GM12865 (cell line): ENCODE results near the gene CGNL1.

Source experiments
- DNase-seq: peaks from one replicate; pipeline ENCODE4 v3.0.0; 2010; ENCODE audit warnings: low read depth
- H3K4me3 ChIP-seq: 2 replicates; pipeline ENCODE4 v1.5.1; 2011; ENCODE audit warnings: mild to moderate bottlenecking, low read depth, low read length, control low read depth
- CTCF ChIP-seq: IDR thresholded peaks from 2 replicates; pipeline ENCODE4 v1.5.1; 2011; ENCODE audit warnings: low read length, control low read depth, low read depth, inconsistent platforms; ENCODE audit not compliant: insufficient read depth; ENCODE audit errors: missing control alignments

CGNL1 gene

GRCh38 chr15:57528940-57529565 lies 152.7 kb downstream of the CGNL1 start:
- no peak for TF ChIP-seq CTCF

GRCh38 chr15:57529748-57530147 lies 153.4 kb downstream of the CGNL1 start:
- DNase-seq = no peak

More at GRCh38 chr15:57528940-57529565, 152.7 kb downstream of the CGNL1 start:
- H3K4me3 ChIP-seq = no peak overlapping the region
- DNase-seq = no peak

GRCh38 chr15:57532731-57533447 lies 156.6 kb downstream of the CGNL1 start:
- H3K4me3 ChIP-seq = no peak overlapping the region
- TF ChIP-seq CTCF = no peak
- no peak for DNase-seq

More at GRCh38 chr15:57529748-57530147, 153.4 kb downstream of the CGNL1 start:
- no peak for TF ChIP-seq CTCF
- no peak overlapping the region for H3K4me3 ChIP-seq

GRCh38 chr15:57533448-57533799 lies 157.1 kb downstream of the CGNL1 start:
- no peak for DNase-seq
- H3K4me3 ChIP-seq = no peak overlapping the region
- TF ChIP-seq CTCF = no peak

- H3K4me3 ChIP-seq = no peak overlapping the region
- no peak for TF ChIP-seq CTCF
- DNase-seq = no peak
Observed at GRCh38 chr15:57534281-57534680, 158.0 kb downstream of the CGNL1 start.

- no peak overlapping the region for H3K4me3 ChIP-seq
- no peak for TF ChIP-seq CTCF
- DNase-seq = peak; percentile 42
Observed at GRCh38 chr15:57537072-57537471, 160.8 kb downstream of the CGNL1 start.
